Neural progenitor cell (in vitro differentiated cells): ENCODE results near the gene PDZRN4. TPM values are rescaled to one million over a fixed set of nuclear protein-coding genes. Genes with fewer than 3 reads are reported as not detected.
A peak's percentile ranks its signal among the peaks of the same experiment; 100 is the strongest.

Experiments
- DNase-seq: peaks from one replicate; pipeline ENCODE4 v3.0.0-alpha.2; 2016; ENCODE audit warnings: low spot score
- H2AFZ ChIP-seq: fragments of 200-600 bp; sonication (generic); replicated peaks from 2 replicates; pipeline ENCODE4 v1.6.1; 2016; ENCODE audit warnings: antibody characterized with exemption
- H3F3A ChIP-seq: fragments of 200-600 bp; sonication (generic); 2 replicates; pipeline ENCODE4 v1.6.1; 2016; ENCODE audit warnings: antibody characterized with exemption, low read depth
- H3K27ac ChIP-seq: fragments of 200-600 bp; sonication (generic); 2 replicates; pipeline ENCODE4 v1.5.1; 2016; ENCODE audit warnings: mild to moderate bottlenecking
- H3K27me3 ChIP-seq: fragments of 200-600 bp; sonication (generic); 2 replicates; pipeline ENCODE4 v1.6.1; 2016; ENCODE audit warnings: mild to moderate bottlenecking, moderate library complexity
- H3K36me3 ChIP-seq: fragments of 200-600 bp; sonication (generic); 2 replicates; pipeline ENCODE4 v1.5.1; 2016
- H3K4me1 ChIP-seq: fragments of 200-600 bp; sonication (generic); 2 replicates; pipeline ENCODE4 v1.6.1; 2016; ENCODE audit warnings: mixed run types
- H3K4me2 ChIP-seq: fragments of 200-600 bp; sonication (generic); 2 replicates; pipeline ENCODE4 v1.6.1; 2016
- H3K4me3 ChIP-seq: fragments of 200-600 bp; sonication (generic); 2 replicates; pipeline ENCODE4 v1.5.1; 2016
- H3K79me2 ChIP-seq: fragments of 200-600 bp; sonication (generic); 2 replicates; pipeline ENCODE4 v1.6.1; 2016; ENCODE audit warnings: low read depth
- H3K9ac ChIP-seq: fragments of 200-600 bp; sonication (generic); 2 replicates; pipeline ENCODE4 v1.6.1; 2016
- H3K9me3 ChIP-seq: fragments of 200-600 bp; sonication (generic); 2 replicates; pipeline ENCODE4 v1.5.1; 2016; ENCODE audit warnings: low read depth
- H4K20me1 ChIP-seq: fragments of 200-600 bp; sonication (generic); 2 replicates; pipeline ENCODE4 v1.6.1; 2016; ENCODE audit warnings: low read depth
- H3K27ac Mint-ChIP-seq: 3 replicates; pipeline ENCODE4 v1.8.0; 2021; ENCODE audit warnings: mixed read lengths
- H3K27me3 Mint-ChIP-seq: 2 replicates; pipeline ENCODE4 v1.8.0; 2022; ENCODE audit warnings: low read depth, mild to moderate bottlenecking, inconsistent platforms, moderate library complexity, mixed read lengths; ENCODE audit not compliant: insufficient read depth
- H3K36me3 Mint-ChIP-seq: 3 replicates; pipeline ENCODE4 v1.8.0; 2021; ENCODE audit warnings: mixed read lengths
- H3K4me1 Mint-ChIP-seq: 3 replicates; pipeline ENCODE4 v1.8.0; 2021; ENCODE audit warnings: mixed read lengths
- H3K4me3 Mint-ChIP-seq: 3 replicates; pipeline ENCODE4 v1.8.0; 2021; ENCODE audit warnings: mild to moderate bottlenecking, moderate library complexity, mixed read lengths
- H3K9me3 Mint-ChIP-seq: 3 replicates; pipeline ENCODE4 v1.8.0; 2020; ENCODE audit warnings: mixed read lengths
- CTCF ChIP-seq: fragments of 200-600 bp; sonication (generic); IDR thresholded peaks from 2 replicates; pipeline ENCODE4 v1.5.1; 2017; ENCODE audit warnings: antibody characterized with exemption, mild to moderate bottlenecking
- EZH2 ChIP-seq: fragments of 200-600 bp; sonication (generic); IDR thresholded peaks from 2 replicates; pipeline ENCODE4 v1.6.1; 2017; ENCODE audit warnings: antibody characterized with exemption, mild to moderate bottlenecking, moderate library complexity
- EZH2phosphoT487 ChIP-seq: fragments of 200-600 bp; sonication (generic); IDR thresholded peaks from 2 replicates; pipeline ENCODE4 v1.6.1; 2017; ENCODE audit warnings: antibody characterized with exemption
- total RNA-seq: library from RNA; depleted of rRNA; stranded (reverse); fragments of >200 nt; gene quantifications from 2 replicates; pipeline ENCODE4 v1.2.3, GENCODE V29; 2015; ENCODE audit warnings: low replicate concordance

Gene PDZRN4
- total RNA-seq, 1 donor from 2014 or later: 0.06 TPM

GRCh38 chr12:41380878-41381277 lies 192.8 kb downstream of the PDZRN4 start:
- no peaks in the 10 kb centered on the region for H3K27me3 Mint-ChIP-seq
- H3K4me1 ChIP-seq: no peaks in the 10 kb centered on the region
- H3F3A ChIP-seq: no peaks in the 10 kb centered on the region
- no peaks in the 10 kb centered on the region for H3K36me3 Mint-ChIP-seq
- H2AFZ ChIP-seq: no peak overlapping the region
- TF ChIP-seq EZH2phosphoT487 (no peak), CTCF (no peak), EZH2 (no peak)
- H3K9me3 Mint-ChIP-seq: peaks cover 13% of the 10 kb centered on the region
- H3K4me2 ChIP-seq: no peak overlapping the region
- no peaks in the 10 kb centered on the region for H3K9me3 ChIP-seq
- no peaks in the 10 kb centered on the region for H3K36me3 ChIP-seq
- H3K27ac Mint-ChIP-seq: no peak overlapping the region
- H3K4me3 ChIP-seq: no peak overlapping the region
- H3K4me3 Mint-ChIP-seq: no peak overlapping the region
- no peak overlapping the region for H3K27ac ChIP-seq
- no peaks in the 10 kb centered on the region for H3K4me1 Mint-ChIP-seq
- H3K9ac ChIP-seq: no peak overlapping the region
- no peaks in the 10 kb centered on the region for H4K20me1 ChIP-seq
- no peaks in the 10 kb centered on the region for H3K27me3 ChIP-seq
- no peaks in the 10 kb centered on the region for H3K79me2 ChIP-seq
- DNase-seq: no peak

DNA sequence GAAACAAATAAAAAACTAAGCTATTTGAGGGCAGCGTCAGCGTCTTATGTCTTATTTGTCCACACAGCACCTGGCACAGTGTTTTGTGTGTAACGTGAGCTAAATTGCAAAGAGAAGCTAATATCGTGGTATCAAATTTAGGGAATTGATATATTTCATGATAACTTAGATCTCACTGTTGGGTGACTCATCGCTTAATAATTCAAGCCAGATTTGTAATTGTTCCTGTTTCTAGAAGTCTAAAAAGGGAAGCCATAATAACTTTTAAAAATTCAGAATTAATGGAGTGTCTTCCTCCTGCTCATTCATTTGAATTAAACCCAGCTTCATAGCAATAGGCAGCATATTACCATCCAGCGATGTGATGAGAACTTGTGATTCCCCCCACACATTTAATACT lies 214.7 kb downstream of the PDZRN4 start:
- no peak overlapping the region for H3K27ac Mint-ChIP-seq
- Histone ChIP-seq H3K9ac (no peak overlapping the region), H3K27ac (no peak overlapping the region)

DNA sequence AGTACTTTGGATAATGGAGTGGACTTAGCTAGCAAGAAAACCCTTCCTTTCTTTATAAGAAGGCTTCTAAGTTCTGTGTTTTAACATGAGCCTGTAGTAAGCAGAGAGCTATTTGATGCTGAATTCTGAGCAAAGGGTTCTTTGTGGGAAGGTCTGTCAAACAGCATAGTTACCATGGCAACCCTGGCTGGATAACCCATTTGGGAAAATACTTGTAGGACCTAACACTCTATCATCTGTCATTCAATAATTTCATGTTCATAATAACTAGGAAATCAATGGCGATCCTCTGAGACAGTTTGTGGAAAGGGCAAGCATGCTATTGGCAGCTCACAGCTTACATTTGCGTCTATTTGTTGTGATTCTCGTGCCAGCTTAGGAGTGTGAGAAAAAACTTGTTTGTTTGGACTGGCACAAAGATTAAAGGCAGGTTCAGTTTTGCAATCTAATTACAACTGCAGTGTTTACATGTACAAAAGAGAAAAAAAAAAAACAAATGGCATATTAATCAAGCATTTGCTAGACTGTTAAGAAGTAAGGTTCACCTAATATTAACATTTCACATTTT lies 219.2 kb downstream of the PDZRN4 start:
- TF ChIP-seq EZH2phosphoT487: no peak
- TF ChIP-seq EZH2: no peak
- Mint-ChIP-seq H3K4me1 (peaks cover 8% of the 10 kb centered on the region), H3K4me3 (no peak overlapping the region), H3K27me3 (no peaks in the 10 kb centered on the region), H3K36me3 (no peaks in the 10 kb centered on the region), H3K27ac (peak overlapping the region; percentile 30), H3K9me3 (peaks cover 14% of the 10 kb centered on the region)
- no peak overlapping the region for H3K9ac ChIP-seq
- H3K4me1 ChIP-seq: no peaks in the 10 kb centered on the region
- H3K79me2 ChIP-seq: no peaks in the 10 kb centered on the region
- H2AFZ ChIP-seq: peak overlapping the region; percentile 61
- H3K4me3 ChIP-seq: no peak overlapping the region
- no peaks in the 10 kb centered on the region for H3K9me3 ChIP-seq
- peak; percentile 47 for DNase-seq
- H4K20me1 ChIP-seq: no peaks in the 10 kb centered on the region
- H3K36me3 ChIP-seq: no peaks in the 10 kb centered on the region
- H3K4me2 ChIP-seq: no peak overlapping the region
- H3K27me3 ChIP-seq: no peaks in the 10 kb centered on the region
- H3K27ac ChIP-seq: no peak overlapping the region
- H3F3A ChIP-seq: no peaks in the 10 kb centered on the region

More for the DNA sequence above, 214.7 kb downstream of the PDZRN4 start:
- Mint-ChIP-seq H3K4me3 (no peak overlapping the region), H3K4me1 (peaks cover 8% of the 10 kb centered on the region), H3K9me3 (peaks cover 14% of the 10 kb centered on the region), H3K27me3 (no peaks in the 10 kb centered on the region), H3K36me3 (no peaks in the 10 kb centered on the region)
- H3F3A ChIP-seq: no peaks in the 10 kb centered on the region
- TF ChIP-seq CTCF: no peak
- no peak for TF ChIP-seq EZH2phosphoT487
- no peak for TF ChIP-seq EZH2
- H2AFZ ChIP-seq: no peak overlapping the region
- DNase-seq: no peak
- H3K4me1 ChIP-seq: no peaks in the 10 kb centered on the region
- no peaks in the 10 kb centered on the region for H3K36me3 ChIP-seq
- H3K27me3 ChIP-seq: no peaks in the 10 kb centered on the region
- H3K4me3 ChIP-seq: no peak overlapping the region
- no peaks in the 10 kb centered on the region for H4K20me1 ChIP-seq
- H3K9me3 ChIP-seq: no peaks in the 10 kb centered on the region
- H3K4me2 ChIP-seq: no peak overlapping the region
- no peaks in the 10 kb centered on the region for H3K79me2 ChIP-seq

GRCh38 chr12:41409628-41410027 lies 221.5 kb downstream of the PDZRN4 start:
- Histone ChIP-seq H4K20me1 (no peaks in the 10 kb centered on the region), H3K27me3 (no peaks in the 10 kb centered on the region), H2AFZ (no peak overlapping the region), H3K4me1 (no peaks in the 10 kb centered on the region), H3K79me2 (no peaks in the 10 kb centered on the region), H3K4me2 (no peak overlapping the region), H3K9me3 (no peaks in the 10 kb centered on the region), H3K27ac (no peak overlapping the region), H3F3A (no peaks in the 10 kb centered on the region), H3K9ac (no peak overlapping the region), H3K4me3 (no peak overlapping the region), H3K36me3 (no peaks in the 10 kb centered on the region)
- H3K4me1 Mint-ChIP-seq: peaks cover 8% of the 10 kb centered on the region
- H3K9me3 Mint-ChIP-seq: peaks cover 12% of the 10 kb centered on the region
- H3K27ac Mint-ChIP-seq: no peak overlapping the region
- H3K4me3 Mint-ChIP-seq: no peak overlapping the region
- TF ChIP-seq EZH2 (no peak), EZH2phosphoT487 (no peak), CTCF (no peak)
- H3K36me3 Mint-ChIP-seq: no peaks in the 10 kb centered on the region
- no peak for DNase-seq
- no peaks in the 10 kb centered on the region for H3K27me3 Mint-ChIP-seq
